SH-SY5Y (cell line): ENCODE results near the gene CDKN1C.

Experiments
- GATA2 ChIP-seq: IDR thresholded peaks from 2 replicates; pipeline ENCODE4 v1.6.1; 2011; ENCODE audit warnings: mild to moderate bottlenecking, low read depth, low read length
- GATA3 ChIP-seq: IDR thresholded peaks from 2 replicates; pipeline ENCODE4 v1.6.1; 2011; ENCODE audit warnings: low read depth, mild to moderate bottlenecking, low read length, moderate library complexity

- TF ChIP-seq GATA2 (no peak), GATA3 (no peak)
These were observed 43.3 kb upstream of the CDKN1C start, which contains the start of gene PHLDA2 for GRCh38 chr11:2928605-2929530.
